Right atrium auricular region (tissue), 2 donors: Measurements from ENCODE around the gene CCSAP. TPM values are rescaled to one million over a fixed set of nuclear protein-coding genes. Genes with fewer than 3 reads are reported as not detected.
A peak's percentile ranks its signal among the peaks of the same experiment; 100 is the strongest.

Experiments
- DNase-seq: peaks from one replicate; pipeline ENCODE4 v3.0.0-alpha.2; 2019; ENCODE audit warnings: low spot score
- H3K27ac ChIP-seq, 2 donors: fragments of 200-600 bp; sonication (generic); 1 replicate in 1 of 2; 2 replicates in 1 of 2; pipeline ENCODE4 v1.5.1; 2016 to 2019
- H3K27me3 ChIP-seq, 2 donors: fragments of 200-600 bp; sonication (generic); one replicate each; pipeline versions ENCODE4 v1.5.1 to v1.6.0; 2017 to 2019
- H3K36me3 ChIP-seq: fragments of 200-600 bp; sonication (generic); one replicate; pipeline ENCODE4 v1.5.1; 2016
- H3K4me1 ChIP-seq, 2 donors: fragments of 200-600 bp; sonication (generic); one replicate each; pipeline versions ENCODE4 v1.5.1 to v1.6.0; 2017 to 2019
- H3K4me3 ChIP-seq, 2 donors: fragments of 200-600 bp; sonication (generic); 1 replicate in 1 of 2; 2 replicates in 1 of 2; pipeline ENCODE4 v1.5.1; 2017 to 2019; ENCODE audit warnings: mild to moderate bottlenecking in 1 of 2, moderate library complexity in 1 of 2
- H3K9me3 ChIP-seq, 2 donors: fragments of 200-600 bp; sonication (generic); one replicate each; pipeline ENCODE4 v1.5.1; 2019
- CTCF ChIP-seq, 2 donors: fragments of 200-600 bp; sonication (generic); IDR thresholded peaks; one replicate each; pipeline ENCODE4 v1.5.1; 2019; ENCODE audit warnings: antibody characterized with exemption in 2 of 2
- total RNA-seq, 2 donors: library from RNA; depleted of rRNA; stranded (reverse); fragments of >200 nt; gene quantifications; one replicate each; pipeline ENCODE4 v1.1.0, GENCODE V29; 2016

Gene CCSAP
- total RNA-seq, result 1 to 10 TPM; 2.6 to 2.7 TPM

GRCh38 chr1:229342656-229343569 lies at the start of gene CCSAP:
TSS of gene CCSAP (minus strand) at chr1:229343047. CDS start at chr1:229342465, 582 bp downstream.
- no peak for DNase-seq
- Histone ChIP-seq H3K4me1 (peaks cover 0 to 17% of the 10 kb centered on the region in 2 donors), H3K36me3 (no peaks in the 10 kb centered on the region), H3K27me3 (no peaks in the 10 kb centered on the region), H3K9me3 (no peaks in the 10 kb centered on the region), H3K4me3 (peak within 1 kb of the TSS; percentile 89 to 96), H3K27ac (peak within 1 kb of the TSS; percentile 91 to 92)
- peak in 1 of 2 donors; percentile 25 for TF ChIP-seq CTCF (IDR thresholded peaks at IDR 0.05)

- H3K27ac ChIP-seq, result no peak overlapping the region
- DNase-seq, result no peak
- H3K27me3 ChIP-seq, result no peaks in the 10 kb centered on the region
- no peaks in the 10 kb centered on the region for H3K9me3 ChIP-seq
- no peaks in the 10 kb centered on the region for H3K4me1 ChIP-seq
- no peak for TF ChIP-seq CTCF (IDR thresholded peaks at IDR 0.05)
- H3K4me3 ChIP-seq, result no peak overlapping the region
- H3K36me3 ChIP-seq, result no peaks in the 10 kb centered on the region
Observed at GRCh38 chr1:229390130-229390529, 47.3 kb upstream of the CCSAP start.

- no peaks in the 10 kb centered on the region for H3K36me3 ChIP-seq
- H3K9me3 ChIP-seq, result no peaks in the 10 kb centered on the region
- no peak for DNase-seq
- TF ChIP-seq CTCF (IDR thresholded peaks at IDR 0.05), result no peak
- H3K4me1 ChIP-seq, result no peaks in the 10 kb centered on the region
- no peak overlapping the region for H3K4me3 ChIP-seq
- no peak overlapping the region for H3K27ac ChIP-seq
- H3K27me3 ChIP-seq, result no peaks in the 10 kb centered on the region
Observed at GRCh38 chr1:229388897-229389580, 46.2 kb upstream of the CCSAP start.

- H3K27ac ChIP-seq, result peak overlapping the region; percentile 7 to 16
Observed at GRCh38 chr1:229385853-229386456, 43.1 kb upstream of the CCSAP start.

GRCh38 chr1:229384822-229385221 lies 42.0 kb upstream of the CCSAP start:
- no peak overlapping the region for H3K4me3 ChIP-seq
- no peaks in the 10 kb centered on the region for H3K4me1 ChIP-seq
- H3K27ac ChIP-seq, result no peak overlapping the region
- no peak for DNase-seq
- TF ChIP-seq CTCF (IDR thresholded peaks at IDR 0.05), result no peak
- no peaks in the 10 kb centered on the region for H3K36me3 ChIP-seq
- H3K9me3 ChIP-seq, result no peaks in the 10 kb centered on the region
- no peaks in the 10 kb centered on the region for H3K27me3 ChIP-seq

More at GRCh38 chr1:229385853-229386456, 43.1 kb upstream of the CCSAP start:
- H3K36me3 ChIP-seq, result no peaks in the 10 kb centered on the region
- no peaks in the 10 kb centered on the region for H3K27me3 ChIP-seq
- no peaks in the 10 kb centered on the region for H3K9me3 ChIP-seq
- no peak overlapping the region for H3K4me3 ChIP-seq
- no peak for DNase-seq
- TF ChIP-seq CTCF (IDR thresholded peaks at IDR 0.05), result no peak
- no peaks in the 10 kb centered on the region for H3K4me1 ChIP-seq
